Liver (tissue), 9 donors: ENCODE measurements around the gene PLS3. TPM values are rescaled to one million over a fixed set of nuclear protein-coding genes. Genes with fewer than 3 reads are reported as not detected.
A peak's percentile ranks its signal among the peaks of the same experiment; 100 is the strongest.

Source experiments
- DNase-seq: peaks from one replicate; pipeline ENCODE4 v3.0.0-alpha.2; 2017; ENCODE audit warnings: low spot score
- H3K27ac ChIP-seq, 2 donors: one replicate each; pipeline ENCODE4 v1.7.0; 2013; ENCODE audit warnings: inconsistent platforms in 2 of 2, low read length in 2 of 2, control low read depth in 1 of 2, low read depth in 1 of 2, mild to moderate bottlenecking in 1 of 2
- H3K27me3 ChIP-seq, 4 donors: one replicate each; pipeline versions ENCODE4 v1.6.1 to v1.7.0; 2013; ENCODE audit warnings: low read length in 3 of 4, inconsistent platforms in 1 of 4, mild to moderate bottlenecking in 1 of 4, moderate library complexity in 1 of 4; ENCODE audit not compliant: control insufficient read depth in 4 of 4, insufficient read depth in 4 of 4
- H3K36me3 ChIP-seq, 4 donors: one replicate each; pipeline versions ENCODE4 v1.6.1 to v1.7.0; 2013; ENCODE audit warnings: low read length in 3 of 4, mild to moderate bottlenecking in 3 of 4, low read depth in 1 of 4, moderate library complexity in 1 of 4; ENCODE audit not compliant: control insufficient read depth in 4 of 4, insufficient read depth in 3 of 4
- H3K4me1 ChIP-seq, 4 donors: one replicate each; pipeline versions ENCODE4 v1.6.1 to v1.7.0; 2013; ENCODE audit warnings: low read length in 3 of 4, mild to moderate bottlenecking in 3 of 4, moderate library complexity in 1 of 4; ENCODE audit not compliant: control insufficient read depth in 4 of 4, insufficient read depth in 4 of 4
- H3K4me3 ChIP-seq, 3 donors: one replicate each; pipeline versions ENCODE4 v1.6.1 to v1.7.0; 2013; ENCODE audit warnings: low read length in 3 of 3, control low read depth in 1 of 3, low read depth in 1 of 3, mild to moderate bottlenecking in 1 of 3
- H3K9ac ChIP-seq, 2 donors: one replicate each; pipeline ENCODE4 v1.7.0; 2013; ENCODE audit warnings: low read length in 2 of 2, mild to moderate bottlenecking in 2 of 2, moderate library complexity in 2 of 2, control low read depth in 1 of 2, low read depth in 1 of 2
- H3K9me3 ChIP-seq, 4 donors: one replicate each; pipeline versions ENCODE4 v1.6.1 to v1.7.0; 2013; ENCODE audit warnings: low read length in 3 of 4; ENCODE audit not compliant: control insufficient read depth in 4 of 4
- ATF3 ChIP-seq: IDR thresholded peaks from 2 replicates; pipeline ENCODE4 v1.6.1; 2016; ENCODE audit warnings: antibody characterized with exemption
- CTCF ChIP-seq: fragments of 150-350 bp; IDR thresholded peaks from 2 replicates; pipeline ENCODE4 v1.5.1; 2017; ENCODE audit warnings: improper control_type of control experiment, low read depth, low read length; ENCODE audit not compliant: missing input control
- EGR1 ChIP-seq, 2 donors: IDR thresholded peaks; 2 replicates each; pipeline ENCODE4 v1.6.1; 2016 to 2018; ENCODE audit warnings: antibody characterized with exemption in 2 of 2, low read depth in 2 of 2
- FOXA1 ChIP-seq: IDR thresholded peaks from 2 replicates; pipeline ENCODE4 v1.6.1; 2016; ENCODE audit warnings: antibody characterized with exemption
- GABPA ChIP-seq, 2 donors: IDR thresholded peaks in 1 of 2; conservative IDR thresholded peaks in 1 of 2; 2 replicates each; pipeline ENCODE4 v1.6.1; 2016; ENCODE audit warnings: antibody characterized with exemption in 2 of 2, mild to moderate bottlenecking in 1 of 2, moderate library complexity in 1 of 2
- HNF4G ChIP-seq: IDR thresholded peaks from 2 replicates; pipeline ENCODE4 v1.6.1; 2016; ENCODE audit warnings: antibody characterized with exemption
- JUND ChIP-seq, 2 donors: IDR thresholded peaks; 2 replicates each; pipeline ENCODE4 v1.6.1; 2016; ENCODE audit warnings: antibody characterized with exemption in 2 of 2
- MAX ChIP-seq: IDR thresholded peaks from 2 replicates; pipeline ENCODE4 v1.6.1; 2016; ENCODE audit warnings: antibody characterized with exemption
- RAD21 ChIP-seq, 2 donors: IDR thresholded peaks; 2 replicates each; pipeline ENCODE4 v1.6.1; 2016; ENCODE audit warnings: antibody characterized with exemption in 2 of 2, mild to moderate bottlenecking in 2 of 2
- REST ChIP-seq: IDR thresholded peaks from 2 replicates; pipeline ENCODE4 v1.6.1; 2016; ENCODE audit warnings: antibody characterized with exemption, mild to moderate bottlenecking
- RXRA ChIP-seq, 2 donors: IDR thresholded peaks; 2 replicates each; pipeline ENCODE4 v1.6.1; 2017 to 2018; ENCODE audit warnings: antibody characterized with exemption in 2 of 2, mild to moderate bottlenecking in 1 of 2
- SP1 ChIP-seq: IDR thresholded peaks from 2 replicates; pipeline ENCODE4 v1.6.1; 2018; ENCODE audit warnings: antibody characterized with exemption, mild to moderate bottlenecking
- TAF1 ChIP-seq: conservative IDR thresholded peaks from 2 replicates; pipeline ENCODE4 v1.6.1; 2016; ENCODE audit warnings: antibody characterized with exemption, mild to moderate bottlenecking
- YY1 ChIP-seq: IDR thresholded peaks from 2 replicates; pipeline ENCODE4 v1.6.1; 2016; ENCODE audit warnings: antibody characterized with exemption, mild to moderate bottlenecking
- ZBTB33 ChIP-seq: IDR thresholded peaks from 2 replicates; pipeline ENCODE4 v1.6.1; 2016; ENCODE audit warnings: antibody characterized with exemption
- WGBS: extraction: QIAGEN DNeasy Blood & Tissue Kit; methylation state at CpG from one replicate; pipeline ENCODE4 v1.1.7; 2013; 5-methylcytosine and 5-hydroxymethylcytosine counted together
- polyA plus RNA-seq, 2 donors: library from polyadenylated mRNA; stranded (reverse) in 1 of 2; unstranded in 1 of 2; fragments of 200-250 nt in 1 of 2; fragments of >200 nt in 1 of 2; fragmentation: Nextera tagmentation in 1 of 2; extraction: Ambion mirVana in 1 of 2; gene quantifications; one replicate each; pipeline versions ENCODE4 v1.2.1 to v1.2.3, GENCODE V29; 2013 to 2015
- total RNA-seq, 2 donors: library from RNA; depleted of rRNA; stranded (reverse); fragments of >200 nt; gene quantifications; one replicate each; pipeline ENCODE4 v1.2.3, GENCODE V29; 2014
- donor health status: healthy.
- donor health status: healthy.
- donor health status: healthy.
- donor health status: healthy.
- donor health status: healthy.

Gene PLS3
- total and polyA plus RNA-seq, 4 donors: 56.3 to 119 (median 71.6) TPM

- H3K27ac ChIP-seq: peak overlapping the region in 1 of 2 donors; percentile 42
- WGBS: 72% methylated on average over 13 of the region's 13 CpGs
- DNase-seq: no peak
Observed at GRCh38 chrX:115582616-115583495, 21.9 kb downstream of the PLS3 start.

GRCh38 chrX:115583496-115584004 lies 22.6 kb downstream of the PLS3 start:
- no peaks in the 10 kb centered on the region for H3K9me3 ChIP-seq
- H3K27ac ChIP-seq: no peak overlapping the region
- no peak overlapping the region for H3K9ac ChIP-seq
- H3K36me3 ChIP-seq: no peaks in the 10 kb centered on the region
- WGBS: 53% methylated on average over 5 of the region's 5 CpGs
- peaks cover 0 to 31% (median 24%) of the 10 kb centered on the region in 4 donors for H3K4me1 ChIP-seq
- no peak for DNase-seq
- no peaks in the 10 kb centered on the region for H3K27me3 ChIP-seq
- no peak overlapping the region for H3K4me3 ChIP-seq
- TF ChIP-seq SP1 (no peak), FOXA1 (no peak), ATF3 (no peak), CTCF (no peak), RAD21 (IDR thresholded peaks at IDR 0.05) (no peak), EGR1 (IDR thresholded peaks at IDR 0.05; ENCODE audit: low read depth in 2 of 2) (no peak), ZBTB33 (no peak), RXRA (IDR thresholded peaks at IDR 0.05) (no peak), YY1 (no peak), REST (no peak)

More at GRCh38 chrX:115582616-115583495, 21.9 kb downstream of the PLS3 start:
- Histone ChIP-seq H3K4me1 (peaks cover 0 to 31% (median 21%) of the 10 kb centered on the region in 4 donors), H3K36me3 (no peaks in the 10 kb centered on the region), H3K4me3 (no peak overlapping the region), H3K9me3 (no peaks in the 10 kb centered on the region), H3K9ac (no peak overlapping the region), H3K27me3 (no peaks in the 10 kb centered on the region)
- TF ChIP-seq RXRA (IDR thresholded peaks at IDR 0.05) (no peak), FOXA1 (no peak), REST (no peak), GABPA (IDR thresholded peaks at IDR 0.05 in 1 of 2, conservative IDR thresholded peaks at IDR 0.05 in 1 of 2) (no peak), TAF1 (no peak), JUND (IDR thresholded peaks at IDR 0.05) (no peak), RAD21 (IDR thresholded peaks at IDR 0.05) (no peak), HNF4G (no peak), EGR1 (IDR thresholded peaks at IDR 0.05; ENCODE audit: low read depth in 2 of 2) (no peak), SP1 (no peak), MAX (no peak)
